Thymus (tissue), 14 donors: ENCODE measurements around the gene USP26. TPM values are rescaled to one million over a fixed set of nuclear protein-coding genes. Genes with fewer than 3 reads are reported as not detected.
"Not testable (repeated sequence)": the region's sequence is repeated elsewhere in the genome, so short reads cannot be mapped to it uniquely, and the experiment has no call there.

Experiments
- DNase-seq, 9 donors: peaks; one replicate each; pipeline ENCODE4 v3.0.0-alpha.2; 2013; ENCODE audit warnings: low spot score in 9 of 9, low read depth in 6 of 9, missing footprints in 1 of 9
- H3K27ac ChIP-seq, 2 donors: one replicate each; pipeline ENCODE4 v1.5.1; 2013; ENCODE audit warnings: control low read depth in 1 of 2, low read depth in 1 of 2, low read length in 1 of 2, mild to moderate bottlenecking in 1 of 2, moderate library complexity in 1 of 2
- H3K27me3 ChIP-seq, 2 donors: one replicate each; pipeline ENCODE4 v1.5.1; 2013; ENCODE audit warnings: low read length in 1 of 2; ENCODE audit not compliant: control insufficient read depth in 2 of 2, insufficient read depth in 1 of 2
- H3K36me3 ChIP-seq, 2 donors: one replicate each; pipeline ENCODE4 v1.5.1; 2013; ENCODE audit warnings: low read length in 1 of 2, mild to moderate bottlenecking in 1 of 2, moderate library complexity in 1 of 2; ENCODE audit not compliant: control insufficient read depth in 2 of 2, insufficient read depth in 2 of 2
- H3K4me1 ChIP-seq, 2 donors: one replicate each; pipeline ENCODE4 v1.5.1; 2013; ENCODE audit warnings: low read length in 2 of 2; ENCODE audit not compliant: control insufficient read depth in 2 of 2, insufficient read depth in 2 of 2
- H3K4me3 ChIP-seq, 2 donors: one replicate each; pipeline ENCODE4 v1.5.1; 2013; ENCODE audit warnings: low read length in 2 of 2, control low read depth in 1 of 2, mild to moderate bottlenecking in 1 of 2
- H3K9me3 ChIP-seq, 2 donors: one replicate each; pipeline ENCODE4 v1.5.1; 2013; ENCODE audit warnings: low read length in 1 of 2, mild to moderate bottlenecking in 1 of 2; ENCODE audit not compliant: control insufficient read depth in 2 of 2, insufficient read depth in 1 of 2
- WGBS: extraction: QIAGEN DNeasy Blood & Tissue Kit; methylation state at CpG from one replicate; pipeline ENCODE4 v1.1.7; 2013; 5-methylcytosine and 5-hydroxymethylcytosine counted together
- long read RNA-seq, 10 donors: transcript quantifications; one replicate each; lab custom pipeline, GENCODE V29; 2026
- polyA plus RNA-seq: library from polyadenylated mRNA; stranded (reverse); fragments of 200-250 nt; gene quantifications from one replicate; pipeline ENCODE4 v1.2.3, GENCODE V29; 2013
- total RNA-seq: library from RNA; stranded (reverse); fragments of 120-200 nt; gene quantifications from one replicate; pipeline ENCODE4 v1.2.4, GENCODE V29; 2013
- donor health status: healthy.

The USP26 gene
- total RNA-seq (0.05 TPM), polyA plus RNA-seq (0.02 TPM)
- long read RNA-seq, donor 1, partial matches to known transcripts: 0 of 1 reads
- long read RNA-seq, donor 1, other reads (novel, unspliced or antisense): 0 of 1 reads
- long read RNA-seq, donor 2: 0 reads
- long read RNA-seq, donor 3: 0 reads
- long read RNA-seq, donor 4: 0 reads
- long read RNA-seq, donor 5: 0 reads
- long read RNA-seq, donor 6: 0 reads
- long read RNA-seq, donor 7: 0 reads
- long read RNA-seq, donor 8, partial matches to known transcripts: 0 of 1 reads
- long read RNA-seq, donor 8, other reads (novel, unspliced or antisense): 0 of 1 reads
- long read RNA-seq, donor 9: 0 reads
- long read RNA-seq, donor 10, partial matches to known transcripts: 0 of 1 reads
- long read RNA-seq, donor 10, other reads (novel, unspliced or antisense): 0 of 1 reads

GRCh38 chrX:133097031-133097430 lies at the start of gene USP26:
TSS of gene USP26 (minus strand) at chrX:133097109. CDS start at chrX:133028220, 68,889 bp downstream.
- no peaks in the 10 kb centered on the region for H3K36me3 ChIP-seq
- 97% methylated on average over 16 of the region's 16 CpGs for WGBS
- H3K4me1 ChIP-seq: no peaks in the 10 kb centered on the region
- no peaks in the 10 kb centered on the region for H3K27me3 ChIP-seq
- H3K9me3 ChIP-seq: peaks cover 0 to 3% of the 10 kb centered on the region in 2 donors
- DNase-seq: no peak
- no peak within 1 kb of the TSS for H3K27ac ChIP-seq
- no peak within 1 kb of the TSS for H3K4me3 ChIP-seq

- H3K4me3 ChIP-seq: no peak overlapping the region
- DNase-seq: no peak
- no peaks in the 10 kb centered on the region for H3K27me3 ChIP-seq
- no peaks in the 10 kb centered on the region for H3K4me1 ChIP-seq
- no peak overlapping the region for H3K27ac ChIP-seq
- H3K9me3 ChIP-seq: no peaks in the 10 kb centered on the region
- no peaks in the 10 kb centered on the region for H3K36me3 ChIP-seq
- WGBS: 93% methylated on average over 4 of the region's 4 CpGs
These were observed 37.4 kb upstream of the USP26 start for GRCh38 chrX:133134282-133134681.

- no peaks in the 10 kb centered on the region for H3K36me3 ChIP-seq
- no peak for DNase-seq
- 92% methylated on average over 5 of the region's 5 CpGs for WGBS
- no peak overlapping the region for H3K4me3 ChIP-seq
- H3K9me3 ChIP-seq: no peaks in the 10 kb centered on the region
- H3K27me3 ChIP-seq: no peaks in the 10 kb centered on the region
- no peaks in the 10 kb centered on the region for H3K4me1 ChIP-seq
- H3K27ac ChIP-seq: no peak overlapping the region
These were observed 23.5 kb upstream of the USP26 start for GRCh38 chrX:133120406-133120805.

DNA sequence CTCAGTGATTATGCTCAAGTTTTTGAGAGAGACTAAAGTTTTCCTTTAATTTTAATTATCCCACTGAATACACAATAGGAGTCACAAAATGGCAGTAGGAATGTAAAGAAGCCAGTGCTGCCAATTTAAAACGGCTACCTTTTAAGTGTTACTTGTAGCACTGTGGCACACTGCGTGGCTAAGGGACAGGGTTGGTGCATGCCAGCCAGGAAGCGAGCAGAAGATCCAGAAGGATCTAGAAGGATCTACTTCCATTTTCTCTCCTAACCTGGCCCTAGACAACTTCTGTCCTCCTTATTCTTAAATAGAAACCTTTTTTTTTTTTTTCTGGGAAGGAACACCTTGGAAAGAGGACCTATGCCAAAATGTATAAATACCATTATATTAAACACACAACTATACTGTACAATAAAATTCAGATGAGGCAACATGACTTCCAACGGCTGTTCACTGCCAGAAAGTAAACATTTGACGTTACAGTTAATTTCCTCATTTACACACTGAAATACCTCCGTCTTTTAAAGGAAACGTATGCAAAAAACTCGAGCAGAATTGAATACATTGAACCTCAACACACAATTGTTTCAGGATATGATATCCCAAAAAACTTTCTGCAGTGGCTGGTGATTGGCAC lies 2.7 kb downstream of the USP26 start:
- 84% methylated on average over 8 of the region's 8 CpGs for WGBS
- Histone ChIP-seq H3K36me3 (no peaks in the 10 kb centered on the region), H3K4me3 (no peak overlapping the region), H3K27ac (no peak overlapping the region), H3K9me3 (peaks cover 0 to 3% of the 10 kb centered on the region in 2 donors), H3K4me1 (no peaks in the 10 kb centered on the region), H3K27me3 (no peaks in the 10 kb centered on the region)
- DNase-seq: no peak

GRCh38 chrX:133090236-133090809 lies 6.6 kb downstream of the USP26 start:
- no peak for DNase-seq
- Histone ChIP-seq H3K9me3 (no peaks in the 10 kb centered on the region), H3K4me3 (no peak overlapping the region), H3K27ac (no peak overlapping the region), H3K27me3 (no peaks in the 10 kb centered on the region), H3K36me3 (no peaks in the 10 kb centered on the region), H3K4me1 (no peaks in the 10 kb centered on the region)

DNA sequence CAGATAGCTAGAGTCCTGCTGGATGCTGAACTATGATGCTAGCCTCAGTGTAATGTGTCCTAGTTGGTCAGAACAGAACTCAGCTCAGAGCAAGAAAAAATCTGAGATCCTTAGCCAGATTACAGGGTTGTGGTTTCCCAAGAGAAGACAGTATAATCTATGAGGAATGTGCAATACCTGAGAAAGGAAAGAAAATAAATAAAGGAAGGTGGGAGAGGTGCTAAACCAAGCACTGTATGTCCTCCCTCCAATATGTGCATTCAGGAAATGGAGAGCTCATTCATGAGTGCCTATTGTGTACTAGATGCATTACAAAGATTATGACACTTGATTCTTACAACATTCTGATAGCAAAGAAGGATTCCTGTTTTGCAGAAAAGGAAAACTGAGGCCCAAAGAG lies 7.5 kb downstream of the USP26 start:
- Histone ChIP-seq H3K27ac (no peak overlapping the region), H3K4me3 (no peak overlapping the region), H3K27me3 (no peaks in the 10 kb centered on the region), H3K4me1 (no peaks in the 10 kb centered on the region), H3K9me3 (no peaks in the 10 kb centered on the region), H3K36me3 (no peaks in the 10 kb centered on the region)
- no peak for DNase-seq

GRCh38 chrX:133085785-133086184 lies 11.1 kb downstream of the USP26 start:
- H3K9me3 ChIP-seq: no peaks in the 10 kb centered on the region
- H3K36me3 ChIP-seq: no peaks in the 10 kb centered on the region
- H3K4me3 ChIP-seq: no peak overlapping the region
- 88% methylated on average over 3 of the region's 3 CpGs for WGBS
- no peaks in the 10 kb centered on the region for H3K27me3 ChIP-seq
- no peaks in the 10 kb centered on the region for H3K4me1 ChIP-seq
- no peak for DNase-seq
- H3K27ac ChIP-seq: no peak overlapping the region

DNA sequence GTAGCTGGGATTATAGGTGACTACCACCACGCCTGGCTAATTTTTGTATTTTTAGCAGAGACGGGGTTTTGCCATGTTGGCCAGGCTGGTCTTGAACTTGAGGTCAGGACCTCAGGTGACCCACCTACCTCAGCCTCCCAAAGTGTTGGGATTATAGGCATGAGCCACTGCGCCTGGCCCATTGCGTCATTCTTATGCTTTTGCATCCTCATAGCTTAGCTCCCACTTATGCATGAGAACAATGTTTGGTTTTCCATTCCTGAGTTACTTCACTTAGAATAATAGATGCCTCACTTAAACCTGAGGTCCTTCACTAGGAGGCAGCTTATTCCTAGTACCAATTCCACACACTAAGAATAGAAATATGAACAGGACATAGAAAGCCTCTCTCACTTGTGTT lies 11.9 kb downstream of the USP26 start:
- not testable (repeated sequence) for H3K27me3 ChIP-seq, H3K27ac ChIP-seq, DNase-seq, H3K4me3 ChIP-seq, H3K36me3 ChIP-seq, H3K4me1 ChIP-seq, H3K9me3 ChIP-seq
- 98% methylated on average over 4 of the region's 4 CpGs for WGBS

DNA sequence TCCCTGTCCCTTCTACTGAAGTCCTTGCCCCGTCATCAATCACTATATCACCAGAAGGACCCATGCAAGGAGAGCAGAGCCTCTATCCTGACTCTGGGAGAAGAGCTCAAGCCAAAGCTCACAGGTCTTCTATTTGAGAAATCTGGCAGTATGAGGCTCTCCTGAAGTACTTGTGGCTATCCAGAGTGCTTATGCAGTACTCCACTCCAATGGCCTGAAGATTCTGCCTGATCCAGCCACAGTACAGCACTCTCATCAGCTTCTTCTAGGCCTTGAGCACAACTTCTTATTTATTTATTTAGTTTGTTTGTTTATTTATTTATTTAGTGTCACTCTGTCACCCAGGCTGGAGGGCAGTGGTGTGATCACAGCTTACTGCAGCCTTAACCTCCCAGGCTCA lies 13.0 kb downstream of the USP26 start:
- no peaks in the 10 kb centered on the region for H3K4me1 ChIP-seq
- WGBS: 86% methylated on average over 1 of the region's 1 CpG
- no peak for DNase-seq
- H3K27ac ChIP-seq: no peak overlapping the region
- H3K36me3 ChIP-seq: no peaks in the 10 kb centered on the region
- H3K9me3 ChIP-seq: no peaks in the 10 kb centered on the region
- H3K4me3 ChIP-seq: no peak overlapping the region
- H3K27me3 ChIP-seq: no peaks in the 10 kb centered on the region
